ENCODE results near the gene AGBL4.

GRCh38 chr1:48785869-48786268, 1237.9 kb downstream of the AGBL4 start:
- no peak for TF ChIP-seq POLR2A (IDR thresholded peaks at IDR 0.05)
- no peak for TF ChIP-seq CTCF (IDR thresholded peaks at IDR 0.05)

All from heart left ventricle (tissue), 13 donors.